GM12878 (cell line): ENCODE results near the gene SEC16A. TPM values are rescaled to one million over a fixed set of nuclear protein-coding genes. Genes with fewer than 3 reads are reported as not detected.

Source experiments
- ATAC-seq: fragments of 200-7000 bp; cut with Tn5 transposase; 3 replicates; pipeline ENCODE4 v1.9.1; 2020; ENCODE audit warnings: mild to moderate bottlenecking, moderate library complexity
- BruUV-seq: library from RNA; stranded (reverse); fragments of 400-500 nt; replicated peaks from 2 replicates; lab custom pipeline; 2021; lab: Mats Ljungman, UMichigan
- CTCF ChIA-PET: fragments of 300-600 bp; sonication (Branson Sonifier 250); formaldehyde crosslinking; extraction: SDS; loops from one replicate; lab custom pipeline; 2021; ENCODE audit warnings: inconsistent platforms; lab: Yijun Ruan, JAX
- POLR2A ChIA-PET: fragments of 350-600 bp; formaldehyde crosslinking; extraction: SDS; loops from one replicate; lab custom pipeline; 2021; ENCODE audit warnings: inconsistent platforms; lab: Charles Lee
- RAD21 ChIA-PET: fragments of 300-600 bp; sonication (Branson Sonifier 250); formaldehyde crosslinking; loops from one replicate; lab custom pipeline; 2023; ENCODE audit warnings: antibody characterized with exemption; ENCODE audit not compliant: unreplicated experiment; lab: Charles Lee
- SMC1A ChIA-PET: fragments of 300-600 bp; sonication (Branson Sonifier 250); formaldehyde crosslinking; loops from one replicate; lab custom pipeline; 2023; ENCODE audit not compliant: unreplicated experiment, uncharacterized antibody; lab: Charles Lee
- DNase-seq: peaks from one replicate; pipeline ENCODE4 v3.0.0-alpha.2; 2011; ENCODE audit warnings: low read depth, low spot score
- FAIRE-seq: peaks from 3 replicates; lab custom pipeline; 2011; peaks lifted over from hg19 to GRCh38; lab: Jason Lieb, UNC
- H2AFZ ChIP-seq: 2 replicates; pipeline ENCODE4 v1.6.0; 2011; ENCODE audit warnings: low read depth, low read length, control low read depth; ENCODE audit not compliant: control insufficient read depth
- H3K27ac ChIP-seq: 2 replicates; pipeline ENCODE4 v1.5.1; 2011; ENCODE audit warnings: control low read depth; ENCODE audit not compliant: control insufficient read depth, insufficient read depth
- H3K27me3 ChIP-seq, 2 experiments: replicated peaks in 1 of 2; 2 replicates each; pipeline versions ENCODE4 v1.6.0 to v1.6.1; 2011; ENCODE audit warnings: low read length in 1 of 2; ENCODE audit not compliant: control insufficient read depth in 2 of 2, insufficient read depth in 2 of 2
- H3K36me3 ChIP-seq, 2 experiments: 2 replicates each; pipeline ENCODE4 v1.5.1; 2011; ENCODE audit warnings: low read length in 1 of 2; ENCODE audit not compliant: control insufficient read depth in 2 of 2, insufficient read depth in 2 of 2
- H3K4me1 ChIP-seq: 2 replicates; pipeline ENCODE4 v1.6.1; 2011; ENCODE audit warnings: mild to moderate bottlenecking, low read length, moderate library complexity, mixed read lengths; ENCODE audit not compliant: control insufficient read depth, insufficient read depth
- H3K4me2 ChIP-seq: 2 replicates; pipeline ENCODE4 v1.6.0; 2011; ENCODE audit warnings: control low read depth; ENCODE audit not compliant: control insufficient read depth, insufficient read depth
- H3K4me3 ChIP-seq: fragments of 200-600 bp; sonication (generic); 2 replicates; pipeline ENCODE4 v1.5.1; 2016
- H3K79me2 ChIP-seq: 2 replicates; pipeline ENCODE4 v1.6.0; 2011; ENCODE audit warnings: low read length; ENCODE audit not compliant: control insufficient read depth, insufficient read depth
- H3K9ac ChIP-seq: 2 replicates; pipeline ENCODE4 v1.8.0; 2011; ENCODE audit warnings: low read length, control low read depth, mixed read lengths; ENCODE audit not compliant: control insufficient read depth, insufficient read depth
- H3K9me3 ChIP-seq: replicated peaks from 3 replicates; pipeline ENCODE4 v1.5.1; 2011; ENCODE audit warnings: mild to moderate bottlenecking, low read length; ENCODE audit not compliant: control insufficient read depth, insufficient read depth
- H4K20me1 ChIP-seq: 2 replicates; pipeline ENCODE4 v1.6.0; 2011; ENCODE audit not compliant: control insufficient read depth, insufficient read depth
- IRF5 ChIP-seq: fragments of 450-650 bp; IDR thresholded peaks from 2 replicates; pipeline ENCODE4 v1.6.1; 2017; ENCODE audit warnings: borderline replicate concordance
- KLF5 ChIP-seq: fragments of 450-650 bp; IDR thresholded peaks from 2 replicates; pipeline ENCODE4 v1.6.1; 2014; ENCODE audit warnings: mild to moderate bottlenecking; ENCODE audit not compliant: partially characterized antibody
- NR2C1 ChIP-seq: fragments of 450-650 bp; IDR thresholded peaks from 2 replicates; pipeline ENCODE4 v1.6.1; 2017; ENCODE audit warnings: antibody characterized with exemption, mild to moderate bottlenecking, moderate library complexity
- PML ChIP-seq: IDR thresholded peaks from 2 replicates; pipeline ENCODE4 v1.6.1; 2012; ENCODE audit warnings: low read length, inconsistent platforms
- TAF1 ChIP-seq: IDR thresholded peaks from 2 replicates; pipeline ENCODE4 v1.6.1; 2011; ENCODE audit warnings: mild to moderate bottlenecking, low read depth, low read length, borderline replicate concordance
- USF2 ChIP-seq: IDR thresholded peaks from 2 replicates; pipeline ENCODE4 v1.6.1; 2011; ENCODE audit warnings: low read depth, low read length, improper control_type of control experiment, borderline replicate concordance
- WGBS: methylation state at CpG from one replicate; pipeline ENCODE4 v1.1.6; 2016; ENCODE audit warnings: low lambda C conversion rate; ENCODE audit not compliant: insufficient replicate concordance, insufficient coverage; ENCODE audit errors: missing lambda C conversion rate; 5-methylcytosine and 5-hydroxymethylcytosine counted together
- in situ Hi-C: fragments of 300-500 bp; cut with MboI; formaldehyde crosslinking; loops from 9 replicates; pipeline ENCODE4 v1.14.3; 2018; ENCODE audit warnings: mixed read lengths
- intact Hi-C: fragments of 100-400 bp; cut with micrococcal nuclease; formaldehyde crosslinking; loops from one replicate; pipeline ENCODE4 v1.14.2; 2022; ENCODE audit not compliant: unreplicated experiment
- polyA plus RNA-seq, 11 experiments: library from polyadenylated mRNA; depleted of rRNA in 4 of 11; unstranded in 6 of 11; stranded (reverse) in 5 of 11; fragments of >200 nt; fragmentation: Nextera tagmentation in 4 of 11; fragmentation: Illumina TruSeq in 1 of 11; extraction: Ambion mirVana in 4 of 11; extraction: Trizol in 1 of 11; gene quantifications; 1 replicate in 1 of 11; 2 replicates in 10 of 11; pipeline versions ENCODE4 v1.2.1 to v1.2.3, GENCODE V29; 2011 to 2016; ENCODE audit warnings: inconsistent platforms in 2 of 11, missing spikeins in 2 of 11, low read depth in 1 of 11
- total RNA-seq, 4 experiments: library from RNA; depleted of rRNA in 3 of 4; stranded (reverse); fragments of >200 nt in 3 of 4; fragmentation: Illumina TruSeq in 1 of 4; extraction: Trizol in 1 of 4; gene quantifications; 2 replicates each; pipeline versions ENCODE4 v1.2.1 to v1.2.3, GENCODE V29; 2013 to 2021
- TF ChIP-seq, protein P1 (sequence below), 3 experiments: IDR thresholded peaks in 2 of 3; conservative IDR thresholded peaks in 1 of 3; 2 replicates each; pipeline ENCODE4 v1.5.1; 2011; ENCODE audit warnings: low read depth in 3 of 3, low read length in 3 of 3, mild to moderate bottlenecking in 3 of 3, control low read depth in 2 of 3, moderate library complexity in 2 of 3, inconsistent platforms in 1 of 3, mixed read lengths in 1 of 3; ENCODE audit not compliant: control insufficient read depth in 2 of 3, insufficient read depth in 1 of 3; ENCODE audit errors: extremely low read depth in 1 of 3

SEC16A gene
- total and polyA plus RNA-seq, 10 of the 15 experiments (the other 5 are each of a cell fraction or from before 2014, with no cell fraction given) = 9.9 to 59.1 (median 21.7) TPM

GRCh38 chr9:136393531-136393930 is 89.3 kb downstream of the SEC16A start:
- no peak for FAIRE-seq
- Histone ChIP-seq H3K4me3 (no peak overlapping the region), H2AFZ (no peak overlapping the region), H3K27me3 (no peaks in the 10 kb centered on the region), H3K36me3 (peaks cover 27 to 37% of the 10 kb centered on the region in 2 experiments), H3K4me1 (peaks cover 2% of the 10 kb centered on the region), H4K20me1 (no peaks in the 10 kb centered on the region), H3K79me2 (peaks cover 9% of the 10 kb centered on the region), H3K9me3 (no peaks in the 10 kb centered on the region), H3K9ac (no peak overlapping the region), H3K27ac (no peak overlapping the region), H3K4me2 (no peak overlapping the region)
- intact Hi-C loops (no loop called here), in situ Hi-C loops (no loop called here)
- CTCF ChIA-PET = interaction anchor here (0.6 kb wide), 1 partner anchor 241 kb away, joined by 3 read pairs; no protein-coding TSS in a partner anchor
- no peak for ATAC-seq
- SMC1A ChIA-PET = interaction anchor here (1.1 kb wide), 1 partner anchor 8 kb away, joined by 3 read pairs; no protein-coding TSS in a partner anchor
- no peak for DNase-seq
- WGBS = 97% methylated on average over 17 of the region's 17 CpGs
- POLR2A ChIA-PET = no interaction called here
- no peak for TF ChIP-seq KLF5
- TF ChIP-seq IRF5 = no peak
- TF ChIP-seq PML = no peak
- TF ChIP-seq TAF1 = no peak
- TF ChIP-seq USF2 = no peak
- TF ChIP-seq NR2C1 = no peak
- TF ChIP-seq, protein P1, sequence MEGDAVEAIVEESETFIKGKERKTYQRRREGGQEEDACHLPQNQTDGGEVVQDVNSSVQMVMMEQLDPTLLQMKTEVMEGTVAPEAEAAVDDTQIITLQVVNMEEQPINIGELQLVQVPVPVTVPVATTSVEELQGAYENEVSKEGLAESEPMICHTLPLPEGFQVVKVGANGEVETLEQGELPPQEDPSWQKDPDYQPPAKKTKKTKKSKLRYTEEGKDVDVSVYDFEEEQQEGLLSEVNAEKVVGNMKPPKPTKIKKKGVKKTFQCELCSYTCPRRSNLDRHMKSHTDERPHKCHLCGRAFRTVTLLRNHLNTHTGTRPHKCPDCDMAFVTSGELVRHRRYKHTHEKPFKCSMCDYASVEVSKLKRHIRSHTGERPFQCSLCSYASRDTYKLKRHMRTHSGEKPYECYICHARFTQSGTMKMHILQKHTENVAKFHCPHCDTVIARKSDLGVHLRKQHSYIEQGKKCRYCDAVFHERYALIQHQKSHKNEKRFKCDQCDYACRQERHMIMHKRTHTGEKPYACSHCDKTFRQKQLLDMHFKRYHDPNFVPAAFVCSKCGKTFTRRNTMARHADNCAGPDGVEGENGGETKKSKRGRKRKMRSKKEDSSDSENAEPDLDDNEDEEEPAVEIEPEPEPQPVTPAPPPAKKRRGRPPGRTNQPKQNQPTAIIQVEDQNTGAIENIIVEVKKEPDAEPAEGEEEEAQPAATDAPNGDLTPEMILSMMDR (IDR thresholded peaks at IDR 0.05 in 2 of 3, conservative IDR thresholded peaks at IDR 0.05 in 1 of 3; ENCODE audit: control insufficient read depth in 2 of 3, extremely low read depth in 1 of 3, insufficient read depth in 1 of 3, low read depth in 3 of 3, low read length in 3 of 3) = no peak
- BruUV-seq = no TSS peak
- RAD21 ChIA-PET = no interaction called here
